CD4-positive, alpha-beta T cell (primary cell): ENCODE measurements around the gene MYO9A. TPM values are rescaled to one million over a fixed set of nuclear protein-coding genes. Genes with fewer than 3 reads are reported as not detected.
"Not testable (repeated sequence)": the region's sequence is repeated elsewhere in the genome, so short reads cannot be mapped to it uniquely, and the experiment has no call there.

Source experiments
- ATAC-seq: fragments of 200-7000 bp; cut with Tn5 transposase; one replicate; pipeline ENCODE4 v1.10.0; 2022; ENCODE audit warnings: mild to moderate bottlenecking; ENCODE audit not compliant: poor library complexity
- CTCF ChIA-PET: fragments of 350-600 bp; sonication (Branson Sonifier 250); formaldehyde crosslinking; loops from one replicate; lab custom pipeline; 2021; ENCODE audit warnings: antibody characterized with exemption, inconsistent platforms; lab: Charles Lee
- POLR2A ChIA-PET: fragments of 350-600 bp; sonication (Branson Sonifier 250); formaldehyde crosslinking; loops from one replicate; lab custom pipeline; 2021; ENCODE audit warnings: antibody characterized with exemption, inconsistent platforms; lab: Charles Lee
- DNase-seq, 14 experiments: peaks; one replicate each; pipeline ENCODE4 v3.0.0-alpha.2; 2013 to 2020; ENCODE audit warnings: mixed read lengths in 2 of 14
- H3K27ac ChIP-seq, 2 donors: one replicate each; pipeline versions ENCODE4 v1.5.1 to v1.7.0; 2013; ENCODE audit warnings: low read length in 2 of 2, low read depth in 1 of 2, mild to moderate bottlenecking in 1 of 2
- H3K27me3 ChIP-seq, 2 experiments: 1 replicate in 1 of 2; 2 replicates in 1 of 2; pipeline versions ENCODE4 v1.6.1 to v1.7.0; 2013; ENCODE audit warnings: low read length in 2 of 2, control low read depth in 1 of 2, mild to moderate bottlenecking in 1 of 2, moderate library complexity in 1 of 2; ENCODE audit not compliant: insufficient read depth in 2 of 2, control insufficient read depth in 1 of 2
- H3K36me3 ChIP-seq: one replicate; pipeline ENCODE4 v1.6.1; 2013; ENCODE audit warnings: low read length, control low read depth; ENCODE audit not compliant: insufficient read depth
- H3K4me1 ChIP-seq: one replicate; pipeline ENCODE4 v1.6.1; 2013; ENCODE audit warnings: low read length, control low read depth; ENCODE audit not compliant: insufficient read depth
- H3K4me3 ChIP-seq: one replicate; pipeline ENCODE4 v1.5.1; 2013; ENCODE audit warnings: mild to moderate bottlenecking, low read length, moderate library complexity
- H3K9me3 ChIP-seq, 2 experiments: 1 replicate in 1 of 2; 2 replicates in 1 of 2; pipeline versions ENCODE4 v1.6.1 to v1.7.0; 2013; ENCODE audit warnings: low read length in 2 of 2, mild to moderate bottlenecking in 2 of 2, control low read depth in 1 of 2, moderate library complexity in 1 of 2; ENCODE audit not compliant: control insufficient read depth in 1 of 2, insufficient read depth in 1 of 2
- H3K27ac Mint-ChIP-seq: one replicate; pipeline ENCODE4 v1.8.0; 2020; ENCODE audit warnings: mixed read lengths
- H3K27me3 Mint-ChIP-seq: one replicate; pipeline ENCODE4 v1.8.0; 2021; ENCODE audit warnings: mixed read lengths
- H3K36me3 Mint-ChIP-seq: one replicate; pipeline ENCODE4 v1.8.0; 2021; ENCODE audit warnings: low read depth, mixed read lengths
- H3K4me1 Mint-ChIP-seq: one replicate; pipeline ENCODE4 v1.8.0; 2021; ENCODE audit warnings: low read depth, mixed read lengths
- H3K4me3 Mint-ChIP-seq: one replicate; pipeline ENCODE4 v1.8.0; 2020; ENCODE audit warnings: mild to moderate bottlenecking, mixed read lengths
- H3K9me3 Mint-ChIP-seq: one replicate; pipeline ENCODE4 v1.8.0; 2020; ENCODE audit warnings: mixed read lengths
- intact Hi-C, 2 experiments: fragments of 100-400 bp; cut with DNase I in 1 of 2; cut with micrococcal nuclease in 1 of 2; formaldehyde crosslinking; loops; one replicate each; pipeline versions ENCODE4 v1.15.1 to v1.9.0; 2023 to 2025; cut with DNase I, micrococcal nuclease
- total RNA-seq, 174 experiments: library from RNA in 2 of 174; stranded (reverse) in 2 of 174; gene quantifications; one replicate each; pipeline ENCODE4 v1.2.3 and lab custom pipeline; 2021 to 2026
- TF ChIP-seq, protein P1 (sequence below): fragments of 200-600 bp; IDR thresholded peaks from one replicate; pipeline ENCODE4 v1.8.0; 2022; ENCODE audit warnings: antibody characterized with exemption, mild to moderate bottlenecking

MYO9A gene
- total RNA-seq, 2 experiments from 2014 or later = 23.4 to 29.1 TPM

DNA sequence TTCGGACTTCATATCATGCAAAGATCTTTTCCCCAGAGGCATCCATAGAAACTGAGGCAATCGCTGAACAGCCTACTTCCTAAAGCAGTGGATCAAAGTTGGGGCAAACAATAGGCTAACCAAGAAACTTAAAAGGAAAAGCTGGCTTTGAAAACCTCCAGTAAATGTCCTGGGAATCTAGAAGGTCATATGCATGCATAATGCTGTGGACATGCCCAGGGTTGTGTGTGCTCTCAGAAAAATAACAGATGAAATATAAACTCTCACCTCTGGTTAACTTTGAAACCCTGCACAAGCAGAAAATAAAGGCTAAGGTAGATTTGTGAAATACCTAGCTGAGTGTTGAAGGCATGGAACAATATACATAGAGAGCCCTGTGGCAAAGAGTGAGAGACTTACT lies 96.3 kb downstream of the MYO9A start:
- no peak overlapping the region for H3K27ac ChIP-seq
- no peak overlapping the region for H3K4me3 ChIP-seq
- DNase-seq (no peak), ATAC-seq (no peak)
- Mint-ChIP-seq H3K4me3 (no peak overlapping the region), H3K9me3 (no peaks in the 10 kb centered on the region), H3K36me3 (peaks cover 61% of the 10 kb centered on the region), H3K27ac (no peak overlapping the region), H3K27me3 (no peaks in the 10 kb centered on the region), H3K4me1 (peaks cover 4% of the 10 kb centered on the region)
- no peaks in the 10 kb centered on the region for H3K4me1 ChIP-seq
- TF ChIP-seq, protein P1, sequence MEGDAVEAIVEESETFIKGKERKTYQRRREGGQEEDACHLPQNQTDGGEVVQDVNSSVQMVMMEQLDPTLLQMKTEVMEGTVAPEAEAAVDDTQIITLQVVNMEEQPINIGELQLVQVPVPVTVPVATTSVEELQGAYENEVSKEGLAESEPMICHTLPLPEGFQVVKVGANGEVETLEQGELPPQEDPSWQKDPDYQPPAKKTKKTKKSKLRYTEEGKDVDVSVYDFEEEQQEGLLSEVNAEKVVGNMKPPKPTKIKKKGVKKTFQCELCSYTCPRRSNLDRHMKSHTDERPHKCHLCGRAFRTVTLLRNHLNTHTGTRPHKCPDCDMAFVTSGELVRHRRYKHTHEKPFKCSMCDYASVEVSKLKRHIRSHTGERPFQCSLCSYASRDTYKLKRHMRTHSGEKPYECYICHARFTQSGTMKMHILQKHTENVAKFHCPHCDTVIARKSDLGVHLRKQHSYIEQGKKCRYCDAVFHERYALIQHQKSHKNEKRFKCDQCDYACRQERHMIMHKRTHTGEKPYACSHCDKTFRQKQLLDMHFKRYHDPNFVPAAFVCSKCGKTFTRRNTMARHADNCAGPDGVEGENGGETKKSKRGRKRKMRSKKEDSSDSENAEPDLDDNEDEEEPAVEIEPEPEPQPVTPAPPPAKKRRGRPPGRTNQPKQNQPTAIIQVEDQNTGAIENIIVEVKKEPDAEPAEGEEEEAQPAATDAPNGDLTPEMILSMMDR = no peak
- no peaks in the 10 kb centered on the region for H3K27me3 ChIP-seq
- POLR2A ChIA-PET = no interaction called here
- H3K9me3 ChIP-seq = no peaks in the 10 kb centered on the region
- CTCF ChIA-PET = no interaction called here
- intact Hi-C loops = no loop called here
- H3K36me3 ChIP-seq = peaks cover 9% of the 10 kb centered on the region

DNA sequence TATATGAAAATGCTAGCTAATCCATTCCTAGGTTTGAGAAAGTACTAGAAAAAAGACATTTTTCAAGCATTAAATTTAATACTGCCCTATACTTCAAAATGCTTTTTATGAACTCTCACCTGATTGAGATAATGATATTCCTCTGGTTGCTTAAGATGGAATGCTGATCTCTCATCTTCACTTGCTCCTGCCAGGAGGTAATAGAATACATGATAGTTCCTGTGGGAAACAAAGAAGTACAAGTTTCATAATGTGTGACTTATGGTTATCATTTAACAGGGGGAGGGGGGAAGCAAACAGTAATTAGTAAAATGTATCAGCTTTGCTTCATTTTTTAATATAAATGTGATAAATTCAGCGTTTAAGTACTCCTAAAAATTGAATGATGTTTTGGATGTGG lies 97.2 kb downstream of the MYO9A start:
- Mint-ChIP-seq H3K27ac (no peak overlapping the region), H3K27me3 (no peaks in the 10 kb centered on the region), H3K9me3 (no peaks in the 10 kb centered on the region), H3K36me3 (peaks cover 61% of the 10 kb centered on the region), H3K4me3 (no peak overlapping the region), H3K4me1 (no peaks in the 10 kb centered on the region)
- H3K27me3 ChIP-seq = no peaks in the 10 kb centered on the region
- no peaks in the 10 kb centered on the region for H3K9me3 ChIP-seq
- peaks cover 9% of the 10 kb centered on the region for H3K36me3 ChIP-seq
- no peak for DNase-seq
- ChIA-PET CTCF (no interaction called here), POLR2A (no interaction called here)
- no peaks in the 10 kb centered on the region for H3K4me1 ChIP-seq
- no peak overlapping the region for H3K4me3 ChIP-seq
- ATAC-seq = no peak
- intact Hi-C loops = no loop called here
- H3K27ac ChIP-seq = no peak overlapping the region
- TF ChIP-seq, protein P1 = no peak

DNA sequence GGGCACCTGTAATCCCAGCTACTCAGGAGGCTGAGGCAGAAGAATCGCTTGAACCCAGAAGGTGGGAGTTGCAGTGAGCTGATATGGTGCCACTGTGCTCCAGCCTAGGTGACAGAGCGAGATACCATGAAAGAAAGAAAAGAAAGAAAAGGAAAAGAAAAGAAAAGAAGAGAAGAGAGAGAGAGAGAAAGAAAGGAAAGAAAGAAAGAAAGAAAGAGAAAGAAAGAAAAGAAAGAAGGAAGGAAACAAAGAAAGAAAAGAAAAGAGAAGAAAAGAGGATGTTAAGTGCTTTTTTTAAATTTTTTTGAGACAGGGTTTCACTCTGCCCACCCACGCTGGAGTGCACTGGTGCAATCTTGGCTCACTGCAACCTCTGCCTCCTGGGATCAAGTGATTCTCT lies 103.4 kb downstream of the MYO9A start:
- H3K27ac Mint-ChIP-seq, H3K9me3 Mint-ChIP-seq, H3K4me1 ChIP-seq, CTCF ChIA-PET, H3K36me3 ChIP-seq, H3K27me3 Mint-ChIP-seq, H3K27me3 ChIP-seq, H3K4me3 ChIP-seq, intact Hi-C loops, ATAC-seq, H3K27ac ChIP-seq, POLR2A ChIA-PET, H3K9me3 ChIP-seq, H3K4me3 Mint-ChIP-seq, H3K4me1 Mint-ChIP-seq, DNase-seq: not testable (repeated sequence)
- H3K36me3 Mint-ChIP-seq = peaks cover 30% of the 10 kb centered on the region

DNA sequence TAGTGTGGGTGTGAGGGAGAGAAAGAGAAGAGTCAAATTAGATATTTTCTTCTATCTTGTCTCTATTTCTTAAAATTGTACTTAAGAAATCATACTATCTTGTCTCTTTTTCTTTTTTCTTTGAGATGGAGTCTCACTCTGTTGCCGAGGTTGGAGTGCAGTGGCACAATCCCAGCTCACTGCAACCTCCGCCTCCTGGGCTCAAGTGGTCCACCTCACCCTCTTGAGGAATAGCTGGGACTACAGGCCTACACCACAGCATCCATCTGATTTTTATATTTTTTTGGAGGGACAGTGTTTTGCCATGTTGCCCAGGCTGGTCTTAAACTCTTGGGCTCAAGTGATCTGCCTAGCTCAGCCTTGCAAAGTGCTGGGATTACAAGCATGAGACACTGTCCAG lies 104.2 kb downstream of the MYO9A start:
- intact Hi-C loops = no loop called here
- H3K4me1 ChIP-seq = no peaks in the 10 kb centered on the region
- Mint-ChIP-seq H3K4me3 (no peak overlapping the region), H3K27ac (no peak overlapping the region), H3K27me3 (no peaks in the 10 kb centered on the region), H3K9me3 (no peaks in the 10 kb centered on the region), H3K36me3 (peaks cover 24% of the 10 kb centered on the region), H3K4me1 (no peaks in the 10 kb centered on the region)
- H3K27me3 ChIP-seq = no peaks in the 10 kb centered on the region
- TF ChIP-seq, protein P1 = no peak
- H3K36me3 ChIP-seq = peaks cover 2% of the 10 kb centered on the region
- CTCF ChIA-PET = no interaction called here
- ATAC-seq (no peak), DNase-seq (no peak)
- H3K9me3 ChIP-seq = no peaks in the 10 kb centered on the region
- H3K4me3 ChIP-seq = no peak overlapping the region
- no peak overlapping the region for H3K27ac ChIP-seq
- POLR2A ChIA-PET = no interaction called here
